Vagina (tissue), 2 donors: Measurements from ENCODE around the gene USP2. TPM values are rescaled to one million over a fixed set of nuclear protein-coding genes. Genes with fewer than 3 reads are reported as not detected.

Source experiments
- DNase-seq, 2 donors: peaks; one replicate each; pipeline ENCODE4 v3.0.0-alpha.2; 2017; ENCODE audit errors: extremely low spot score in 2 of 2
- H3K27ac ChIP-seq: fragments of 200-600 bp; sonication (generic); one replicate; pipeline ENCODE4 v1.5.1; 2019
- H3K27me3 ChIP-seq: fragments of 200-600 bp; sonication (generic); one replicate; pipeline ENCODE4 v1.5.1; 2019
- H3K36me3 ChIP-seq, 2 donors: fragments of 200-600 bp; sonication (generic); one replicate each; pipeline ENCODE4 v1.5.1; 2017 to 2019
- H3K4me1 ChIP-seq: fragments of 200-600 bp; sonication (generic); one replicate; pipeline ENCODE4 v1.5.1; 2019
- H3K4me3 ChIP-seq, 2 donors: fragments of 200-600 bp; sonication (generic); 1 replicate in 1 of 2; 2 replicates in 1 of 2; pipeline ENCODE4 v1.5.1; 2016 to 2019
- H3K9me3 ChIP-seq: fragments of 200-600 bp; sonication (generic); one replicate; pipeline ENCODE4 v1.5.1; 2019
- CTCF ChIP-seq, 3 experiments: fragments of 450-650 bp in 2 of 3; fragments of 200-600 bp in 1 of 3; sonication (generic) in 1 of 3; IDR thresholded peaks; one replicate each; pipeline ENCODE4 v1.5.1; 2017 to 2019; ENCODE audit warnings: antibody characterized with exemption in 3 of 3, mild to moderate bottlenecking in 2 of 3, moderate library complexity in 2 of 3
- POLR2A ChIP-seq, 2 donors: fragments of 450-650 bp; IDR thresholded peaks; one replicate each; pipeline ENCODE4 v1.6.1; 2017; ENCODE audit warnings: antibody characterized with exemption in 2 of 2, mild to moderate bottlenecking in 2 of 2, moderate library complexity in 2 of 2
- POLR2AphosphoS5 ChIP-seq, 2 donors: sonication (generic); formaldehyde crosslinking; IDR thresholded peaks; one replicate each; pipeline ENCODE4 v1.9.0; 2017; ENCODE audit warnings: antibody characterized with exemption in 2 of 2, mild to moderate bottlenecking in 2 of 2, low read depth in 1 of 2; ENCODE audit not compliant: insufficient read depth in 1 of 2
- intact Hi-C: fragments of 100-400 bp; cut with DNase I; formaldehyde crosslinking; loops from one replicate; pipeline ENCODE4 v1.15.1; 2023
- total RNA-seq: library from RNA; depleted of rRNA; stranded (reverse); fragments of >200 nt; gene quantifications from one replicate; pipeline ENCODE4 v1.2.3, GENCODE V29; 2016

The USP2 gene
- total RNA-seq, 1 donor from 2014 or later = 2.5 TPM

- H3K4me1 ChIP-seq = peaks cover 57% of the 10 kb centered on the region
- DNase-seq = no peak
- intact Hi-C loops = loop anchor here (10.0 kb wide), 1 partner anchor 235 kb away; the partner anchor contains the start of genes C2CD2L and DPAGT1
- TF ChIP-seq CTCF (IDR thresholded peaks at IDR 0.05) (peak; percentile 71 to 89 (median 75)), POLR2AphosphoS5 (IDR thresholded peaks at IDR 0.05; ENCODE audit: insufficient read depth in 1 of 2, low read depth in 1 of 2) (no peak)
- no peaks in the 10 kb centered on the region for H3K36me3 ChIP-seq
- H3K27me3 ChIP-seq = no peaks in the 10 kb centered on the region
- peak overlapping the region; percentile 96 for H3K27ac ChIP-seq
- H3K9me3 ChIP-seq = no peaks in the 10 kb centered on the region
- H3K4me3 ChIP-seq = peak overlapping the region; percentile 57 to 85
These were observed 41.7 kb downstream of the USP2 start for GRCh38 chr11:119339589-119340334.

- DNase-seq = no peak
- H3K4me3 ChIP-seq = peak overlapping the region; percentile 57 to 85
- peaks cover 58% of the 10 kb centered on the region for H3K4me1 ChIP-seq
- TF ChIP-seq CTCF (IDR thresholded peaks at IDR 0.05) (no peak), POLR2AphosphoS5 (IDR thresholded peaks at IDR 0.05; ENCODE audit: insufficient read depth in 1 of 2, low read depth in 1 of 2) (no peak), POLR2A (IDR thresholded peaks at IDR 0.05) (no peak)
- no peaks in the 10 kb centered on the region for H3K36me3 ChIP-seq
- no peaks in the 10 kb centered on the region for H3K9me3 ChIP-seq
- intact Hi-C loops = loop anchor here (10.0 kb wide), 1 partner anchor 234 kb away; the partner anchor contains the start of genes C2CD2L and DPAGT1
- H3K27me3 ChIP-seq = no peaks in the 10 kb centered on the region
- H3K27ac ChIP-seq = peak overlapping the region; percentile 96
These were observed 42.4 kb downstream of the USP2 start for GRCh38 chr11:119338965-119339588.

- peak overlapping the region; percentile 20 to 57 for H3K4me3 ChIP-seq
- H3K4me1 ChIP-seq = peaks cover 58% of the 10 kb centered on the region
- TF ChIP-seq POLR2A (IDR thresholded peaks at IDR 0.05) (no peak), POLR2AphosphoS5 (IDR thresholded peaks at IDR 0.05; ENCODE audit: insufficient read depth in 1 of 2, low read depth in 1 of 2) (peak; percentile 15 to 22), CTCF (IDR thresholded peaks at IDR 0.05) (peak; percentile 57 to 85 (median 64))
- no peaks in the 10 kb centered on the region for H3K27me3 ChIP-seq
- peak overlapping the region; percentile 96 for H3K27ac ChIP-seq
- intact Hi-C loops = loop anchor here (10.0 kb wide), 1 partner anchor 234 kb away; the partner anchor contains the start of genes C2CD2L and DPAGT1
- no peaks in the 10 kb centered on the region for H3K36me3 ChIP-seq
- DNase-seq = no peak
- H3K9me3 ChIP-seq = no peaks in the 10 kb centered on the region
These were observed 43.1 kb downstream of the USP2 start for GRCh38 chr11:119338318-119338890.

GRCh38 chr11:119337581-119338317 is 43.7 kb downstream of the USP2 start:
- TF ChIP-seq POLR2A (IDR thresholded peaks at IDR 0.05) = no peak
- TF ChIP-seq POLR2AphosphoS5 (IDR thresholded peaks at IDR 0.05; ENCODE audit: insufficient read depth in 1 of 2, low read depth in 1 of 2) = peak in 1 of 2 donors; percentile 2
- no peaks in the 10 kb centered on the region for H3K9me3 ChIP-seq
- no peaks in the 10 kb centered on the region for H3K27me3 ChIP-seq
- H3K4me1 ChIP-seq = peaks cover 58% of the 10 kb centered on the region
- peak overlapping the region; percentile 96 for H3K27ac ChIP-seq
- no peak for DNase-seq
- peak overlapping the region in 1 of 2 donors; percentile 20 for H3K4me3 ChIP-seq
- no peaks in the 10 kb centered on the region for H3K36me3 ChIP-seq
- intact Hi-C loops = loop anchor here (10.0 kb wide), 1 partner anchor 233 kb away; the partner anchor contains the start of genes C2CD2L and DPAGT1
